GM21526 (cell line): ENCODE measurements around the gene PSMG3.

Source experiments
- ATAC-seq: cut with Tn5 transposase; IDR thresholded peaks from one replicate; pipeline ENCODE4 v1.9.1; 2021; ENCODE audit warnings: moderate library complexity; ENCODE audit not compliant: unreplicated experiment, low FRiP score

Gene PSMG3

GRCh38 chr7:1559626-1560590 lies 9.9 kb downstream of the PSMG3 start:
- ATAC-seq: no peak

- ATAC-seq: no peak
These were observed 10.8 kb downstream of the PSMG3 start for GRCh38 chr7:1558841-1559625.

- no peak for ATAC-seq
These were observed 11.5 kb downstream of the PSMG3 start for GRCh38 chr7:1558181-1558811.

DNA sequence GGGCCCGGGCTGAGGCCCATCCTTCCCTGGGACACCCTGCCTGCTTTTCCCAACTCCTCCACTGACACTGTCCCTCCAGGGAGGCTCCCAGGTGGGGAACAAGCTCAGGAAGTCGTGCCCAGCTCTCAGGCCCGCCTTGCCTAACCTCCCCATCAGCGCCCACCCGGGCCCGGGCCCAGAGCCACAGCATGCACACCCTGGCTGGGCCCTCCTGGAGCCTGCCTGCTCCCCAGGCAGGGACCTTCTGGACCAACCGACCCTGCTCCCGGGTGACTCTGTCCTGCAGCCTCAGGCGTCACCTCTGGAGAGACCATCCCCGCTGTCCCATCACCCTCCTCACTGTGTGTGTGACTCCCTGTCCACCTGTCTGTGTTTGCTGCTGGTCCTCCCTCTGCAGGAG lies 12.1 kb downstream of the PSMG3 start:
- no peak for ATAC-seq

DNA sequence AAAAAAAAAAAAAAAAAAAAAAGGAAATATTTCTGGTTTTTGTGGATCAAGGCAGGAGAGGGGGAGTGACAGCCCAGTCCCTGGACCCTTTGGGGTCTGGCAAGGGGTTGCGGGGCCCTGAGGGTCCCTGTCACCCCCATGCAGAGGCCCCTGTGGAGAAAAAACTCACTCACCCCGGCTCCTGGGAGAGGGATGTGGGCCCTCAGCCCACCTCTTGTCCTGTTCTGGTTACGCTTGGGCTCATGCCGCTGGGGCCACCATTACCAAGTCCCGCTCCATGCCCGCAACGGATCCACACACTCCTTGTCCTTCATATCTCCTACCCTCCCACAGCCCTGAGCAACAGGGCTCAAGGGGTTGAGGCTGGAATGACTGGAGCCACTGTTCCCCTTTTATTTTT lies 12.8 kb downstream of the PSMG3 start:
- ATAC-seq: no peak

DNA sequence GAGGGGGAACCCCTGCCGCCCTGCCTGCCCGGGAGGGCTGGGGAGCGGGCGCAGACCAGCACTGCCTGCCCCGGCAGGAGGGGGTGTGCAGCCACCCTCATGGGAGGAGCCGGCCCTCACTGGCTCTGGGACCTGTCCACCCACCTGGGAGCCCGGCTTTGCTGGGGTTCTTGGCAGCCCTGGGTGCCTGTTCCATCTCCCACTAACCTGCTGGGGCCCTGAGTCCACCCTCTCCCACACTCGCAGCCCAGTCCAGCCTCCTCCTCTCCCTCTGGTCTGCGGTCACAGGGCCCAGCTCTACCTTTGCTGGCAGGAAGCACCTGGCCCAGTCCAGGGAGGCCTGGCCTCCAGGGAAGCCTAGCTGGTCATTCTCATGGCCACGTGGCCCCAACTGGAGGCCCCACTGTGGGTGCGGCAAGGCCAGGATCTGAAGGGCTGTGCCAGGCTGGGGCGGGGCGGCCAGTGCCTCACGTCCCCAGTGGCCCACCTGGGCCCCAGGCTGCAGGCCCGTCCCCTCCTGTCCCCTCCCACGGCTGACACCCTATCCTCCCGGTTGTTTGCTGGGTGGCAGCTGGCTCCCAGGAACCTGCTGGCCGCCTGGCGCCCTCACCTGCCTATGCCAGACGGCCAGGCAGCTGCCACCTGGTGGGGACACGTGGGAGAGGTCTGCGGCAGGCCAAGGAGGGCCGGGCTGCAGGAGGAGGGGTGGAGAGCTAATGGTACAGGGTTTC lies 13.9 kb downstream of the PSMG3 start, which contains the start of gene TMEM184A:
Gene TMEM184A (minus strand): TSS at position 393 of the 731 bp plus-strand sequence. CDS start 721 bp downstream, outside the sequence.
- no peak for ATAC-seq

DNA sequence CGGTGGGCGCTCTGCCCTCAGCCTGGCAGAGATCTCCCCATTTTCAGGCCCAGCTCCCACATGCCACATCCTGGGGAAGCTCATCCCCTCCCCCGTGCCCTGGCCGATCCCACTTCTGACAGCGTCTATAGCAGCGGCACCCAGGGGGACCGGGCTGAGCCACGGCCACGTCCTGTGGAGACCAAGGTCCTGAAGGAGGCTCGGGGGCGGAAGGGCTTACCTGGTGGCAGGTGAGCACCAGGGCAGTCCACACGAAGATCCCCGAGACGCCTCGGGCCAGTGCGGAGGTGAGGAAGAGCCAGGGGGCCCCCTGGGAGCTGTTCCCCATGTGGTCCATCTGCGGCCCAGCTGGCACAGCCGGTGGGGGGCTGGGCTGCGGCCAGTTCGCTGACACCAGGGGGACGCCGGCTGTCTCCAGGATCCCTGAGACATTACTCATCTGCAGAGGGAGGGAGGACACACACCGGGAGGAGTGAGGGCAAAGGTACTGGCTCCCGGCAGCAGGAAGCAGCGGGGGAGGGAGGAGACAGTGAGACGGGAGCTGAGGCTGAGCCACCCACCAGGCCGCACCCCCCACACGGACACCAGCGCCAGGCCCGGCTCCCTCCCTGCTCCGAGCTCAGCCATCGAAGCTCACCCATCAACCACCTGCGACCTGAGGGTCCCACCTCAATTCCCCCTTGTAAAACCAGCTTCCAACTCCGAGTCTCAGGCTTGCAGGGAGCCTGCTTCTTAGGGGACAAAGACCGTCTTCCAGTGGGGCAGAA lies 14.6 kb downstream of the PSMG3 start:
- ATAC-seq: no peak

GRCh38 chr7:1554333-1555045 lies 15.3 kb downstream of the PSMG3 start:
- no peak for ATAC-seq

GRCh38 chr7:1553512-1554210 lies 16.2 kb downstream of the PSMG3 start:
- no peak for ATAC-seq

GRCh38 chr7:1552200-1552599 lies 17.6 kb downstream of the PSMG3 start:
- no peak for ATAC-seq

DNA sequence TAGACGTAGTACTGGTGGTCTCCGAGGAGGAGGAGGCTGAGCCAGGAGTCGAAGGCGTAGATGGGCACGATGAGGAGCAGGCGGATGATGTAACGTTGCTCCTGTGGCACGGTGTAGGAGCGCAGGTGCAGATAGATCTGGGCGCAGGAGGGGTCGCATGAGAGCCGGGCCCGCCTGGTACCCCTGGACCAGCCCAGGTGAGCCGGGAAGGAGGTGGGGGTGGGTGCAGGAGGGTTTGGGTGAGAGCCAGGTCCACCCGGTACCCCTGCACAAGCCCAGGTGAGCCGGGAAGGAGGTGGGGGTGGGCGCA lies 19.0 kb downstream of the PSMG3 start:
- no peak for ATAC-seq

DNA sequence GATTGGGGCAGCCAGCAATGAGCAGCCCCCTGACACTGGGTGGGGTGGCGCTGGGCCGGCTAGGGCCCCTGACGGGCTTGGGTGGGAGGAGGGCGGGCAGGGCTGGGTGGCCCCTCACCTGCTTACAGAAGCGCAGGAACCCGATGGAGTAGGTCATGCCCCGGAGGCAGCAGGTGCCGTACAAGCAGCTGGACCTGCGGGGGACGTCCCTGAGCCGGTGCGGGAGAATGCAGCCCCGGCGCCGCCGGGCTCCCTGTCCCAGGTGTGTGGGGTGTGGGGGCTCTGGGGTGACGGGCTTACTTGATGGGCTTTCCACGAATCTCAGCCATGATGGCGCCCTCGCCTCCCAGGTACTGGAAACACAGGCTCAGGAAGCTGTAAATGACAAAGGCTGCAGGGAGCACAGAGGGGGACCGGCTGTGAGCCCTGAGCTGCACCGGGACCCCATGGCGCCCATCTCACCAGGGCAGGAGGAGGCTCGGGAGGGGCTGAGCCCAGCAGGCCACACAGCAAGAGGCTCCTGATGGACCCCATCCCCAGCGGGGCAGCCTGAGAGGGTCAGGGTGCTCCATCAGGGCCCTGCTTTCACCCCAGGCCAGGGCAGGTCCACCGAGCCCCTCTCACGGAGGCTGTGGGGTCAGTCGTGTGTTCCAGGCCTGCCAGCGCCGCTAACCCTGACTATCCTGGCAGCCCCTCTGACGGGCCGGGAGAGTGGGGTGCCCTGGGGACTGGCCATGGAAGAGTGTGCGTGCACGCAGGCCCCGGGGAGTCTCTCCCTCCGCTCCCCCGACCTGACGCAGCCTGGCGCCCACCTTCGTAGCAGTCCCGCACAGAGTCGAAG lies 19.6 kb downstream of the PSMG3 start:
- ATAC-seq: no peak

- ATAC-seq: no peak
These were observed 20.4 kb downstream of the PSMG3 start for GRCh38 chr7:1549357-1550004.

- ATAC-seq: no peak
These were observed 20.9 kb downstream of the PSMG3 start for GRCh38 chr7:1548944-1549343.

DNA sequence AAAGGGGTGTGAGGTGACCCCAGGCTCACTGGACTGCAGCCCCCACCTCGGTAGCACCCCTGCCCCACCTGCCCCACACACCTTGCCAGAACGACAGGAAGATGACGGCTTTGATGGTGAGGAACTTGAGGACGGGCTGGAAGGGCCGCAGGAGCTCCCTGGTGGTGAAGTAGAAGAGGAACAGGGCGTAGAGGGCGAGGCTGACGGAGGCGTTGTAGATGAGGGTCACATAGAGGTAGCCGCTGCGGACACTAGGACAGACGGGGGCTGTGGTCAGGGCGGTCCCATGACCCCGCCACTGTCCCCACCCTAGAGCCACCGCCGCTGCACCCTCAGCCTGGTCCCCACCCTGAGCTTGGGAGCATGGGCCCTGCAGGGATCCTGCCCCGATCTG lies 21.4 kb downstream of the PSMG3 start:
- no peak for ATAC-seq

DNA sequence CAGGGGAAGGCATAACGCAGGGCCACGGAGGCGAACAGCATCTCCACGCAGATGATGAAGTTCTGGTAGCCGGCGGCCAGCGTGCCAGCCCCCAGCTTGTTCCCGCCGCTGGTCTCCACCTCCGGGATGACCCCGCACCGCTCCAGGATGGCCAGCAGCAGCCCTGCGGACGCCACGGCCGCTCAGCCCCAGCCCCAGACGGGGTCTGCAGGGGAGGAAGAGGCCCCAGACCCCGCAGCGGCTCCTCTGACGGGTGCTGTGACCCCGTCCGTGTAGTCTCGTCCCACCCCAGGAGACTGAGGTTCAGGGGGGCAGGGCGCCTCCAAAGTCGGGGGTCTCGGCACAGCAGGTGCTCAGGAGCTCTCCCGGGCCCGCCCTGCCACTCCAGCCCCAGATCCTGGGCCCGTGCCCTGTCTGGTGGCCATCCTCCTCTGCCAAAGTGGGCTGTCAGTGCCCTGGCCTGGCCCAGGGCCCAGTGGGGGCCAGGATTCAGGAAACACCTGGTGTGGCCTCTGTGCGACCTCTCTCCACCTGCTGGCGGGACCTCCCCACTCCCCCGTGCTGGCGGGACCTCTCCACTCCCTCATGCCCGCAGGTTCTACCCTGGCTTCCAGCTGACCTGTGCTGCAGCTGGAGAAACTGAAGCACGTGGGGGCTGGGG lies 21.9 kb downstream of the PSMG3 start:
- ATAC-seq: no peak
